Peyer's patch (tissue), 4 donors: ENCODE measurements around the gene MAML1.
"Not testable (repeated sequence)": the region's sequence is repeated elsewhere in the genome, so short reads cannot be mapped to it uniquely, and the experiment has no call there.

ENCODE experiments used
- POLR2A ChIP-seq, 2 donors: fragments of 450-650 bp; IDR thresholded peaks; one replicate each; pipeline ENCODE4 v1.5.1; 2017; ENCODE audit warnings: antibody characterized with exemption in 2 of 2, mild to moderate bottlenecking in 2 of 2, moderate library complexity in 2 of 2
- TF ChIP-seq, protein P1 (sequence below), 6 experiments: fragments of 450-650 bp in 4 of 6; fragments of 200-600 bp in 2 of 6; sonication (generic) in 1 of 6; IDR thresholded peaks; one replicate each; pipeline ENCODE4 v1.5.1; 2017 to 2019; ENCODE audit warnings: antibody characterized with exemption in 6 of 6, mild to moderate bottlenecking in 3 of 6, moderate library complexity in 1 of 6

DNA sequence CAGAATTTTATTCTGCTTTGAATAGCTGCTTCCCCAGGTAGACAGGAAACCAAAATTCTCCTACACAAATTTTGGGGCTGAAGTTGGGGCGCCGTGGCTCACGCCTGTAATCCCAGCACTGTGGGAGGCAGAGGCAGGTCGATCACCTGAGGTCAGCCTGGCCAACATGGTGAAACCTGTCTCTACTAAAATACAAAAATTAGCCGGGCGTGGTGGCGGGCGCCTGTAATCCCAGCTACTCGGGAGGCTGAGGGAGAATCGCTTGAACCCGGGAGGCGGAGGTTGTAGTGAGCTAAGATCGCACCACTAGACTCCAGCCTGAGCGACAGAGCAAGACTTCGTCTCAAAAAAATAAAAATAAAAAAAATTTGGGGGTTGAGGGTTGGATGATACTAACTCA is 35.1 kb upstream of the MAML1 start:
- not testable (repeated sequence) for TF ChIP-seq POLR2A (IDR thresholded peaks at IDR 0.05)
- TF ChIP-seq, protein P1, sequence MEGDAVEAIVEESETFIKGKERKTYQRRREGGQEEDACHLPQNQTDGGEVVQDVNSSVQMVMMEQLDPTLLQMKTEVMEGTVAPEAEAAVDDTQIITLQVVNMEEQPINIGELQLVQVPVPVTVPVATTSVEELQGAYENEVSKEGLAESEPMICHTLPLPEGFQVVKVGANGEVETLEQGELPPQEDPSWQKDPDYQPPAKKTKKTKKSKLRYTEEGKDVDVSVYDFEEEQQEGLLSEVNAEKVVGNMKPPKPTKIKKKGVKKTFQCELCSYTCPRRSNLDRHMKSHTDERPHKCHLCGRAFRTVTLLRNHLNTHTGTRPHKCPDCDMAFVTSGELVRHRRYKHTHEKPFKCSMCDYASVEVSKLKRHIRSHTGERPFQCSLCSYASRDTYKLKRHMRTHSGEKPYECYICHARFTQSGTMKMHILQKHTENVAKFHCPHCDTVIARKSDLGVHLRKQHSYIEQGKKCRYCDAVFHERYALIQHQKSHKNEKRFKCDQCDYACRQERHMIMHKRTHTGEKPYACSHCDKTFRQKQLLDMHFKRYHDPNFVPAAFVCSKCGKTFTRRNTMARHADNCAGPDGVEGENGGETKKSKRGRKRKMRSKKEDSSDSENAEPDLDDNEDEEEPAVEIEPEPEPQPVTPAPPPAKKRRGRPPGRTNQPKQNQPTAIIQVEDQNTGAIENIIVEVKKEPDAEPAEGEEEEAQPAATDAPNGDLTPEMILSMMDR (IDR thresholded peaks at IDR 0.05) = not testable (repeated sequence)
